Measurements from ENCODE around the gene EMC8.

DNA sequence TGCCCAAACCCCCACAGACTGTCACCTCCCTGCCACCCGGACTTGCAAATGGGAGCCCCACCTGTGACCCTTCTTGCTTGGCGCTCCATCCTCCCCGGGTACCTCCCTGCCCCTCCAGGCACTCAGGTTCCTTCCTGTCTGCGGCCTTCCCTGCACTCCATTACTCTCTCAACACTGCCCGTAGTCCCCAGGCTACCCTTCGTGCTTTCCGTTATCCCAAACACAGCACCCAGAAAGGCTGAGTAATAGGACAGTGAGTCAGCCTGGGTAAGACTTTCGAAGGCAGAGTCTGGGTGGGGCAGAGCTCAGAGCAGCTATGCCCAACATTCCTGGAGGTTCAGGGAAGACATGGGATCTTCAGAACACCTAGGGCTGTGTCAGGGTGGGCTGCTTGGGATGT is 31.8 kb downstream of the EMC8 start:
- TF ChIP-seq CTCF (IDR thresholded peaks at IDR 0.05 in 2 of 3, conservative IDR thresholded peaks at IDR 0.05 in 1 of 3; ENCODE audit: borderline replicate concordance in 1 of 3, insufficient read depth in 1 of 3, low read depth in 2 of 3, low read length in 2 of 3) (no peak), POLR2AphosphoS5 (IDR thresholded peaks at IDR 0.05; ENCODE audit: low read depth, low read length) (no peak), TCF7L2 (IDR thresholded peaks at IDR 0.05; ENCODE audit: borderline replicate concordance, extremely low read depth, insufficient read depth, insufficient read length) (no peak), EZH2 (IDR thresholded peaks at IDR 0.05) (no peak), YY1 (IDR thresholded peaks at IDR 0.05; ENCODE audit: extremely low read depth, insufficient replicate concordance, low read depth, low read length) (peak; percentile 45), ZFX (IDR thresholded peaks at IDR 0.05) (no peak), FOSL1 (IDR thresholded peaks at IDR 0.05; ENCODE audit: low read depth) (peak; percentile 88), POLR2A (IDR thresholded peaks at IDR 0.05; ENCODE audit: borderline replicate concordance, extremely low read depth, insufficient read depth, insufficient read length) (no peak), RAD21 (IDR thresholded peaks at IDR 0.05; ENCODE audit: low read depth) (no peak), CEBPB (IDR thresholded peaks at IDR 0.05; ENCODE audit: low read depth) (no peak), MAX (IDR thresholded peaks at IDR 0.05) (no peak)
- TF ChIP-seq, protein P1, sequence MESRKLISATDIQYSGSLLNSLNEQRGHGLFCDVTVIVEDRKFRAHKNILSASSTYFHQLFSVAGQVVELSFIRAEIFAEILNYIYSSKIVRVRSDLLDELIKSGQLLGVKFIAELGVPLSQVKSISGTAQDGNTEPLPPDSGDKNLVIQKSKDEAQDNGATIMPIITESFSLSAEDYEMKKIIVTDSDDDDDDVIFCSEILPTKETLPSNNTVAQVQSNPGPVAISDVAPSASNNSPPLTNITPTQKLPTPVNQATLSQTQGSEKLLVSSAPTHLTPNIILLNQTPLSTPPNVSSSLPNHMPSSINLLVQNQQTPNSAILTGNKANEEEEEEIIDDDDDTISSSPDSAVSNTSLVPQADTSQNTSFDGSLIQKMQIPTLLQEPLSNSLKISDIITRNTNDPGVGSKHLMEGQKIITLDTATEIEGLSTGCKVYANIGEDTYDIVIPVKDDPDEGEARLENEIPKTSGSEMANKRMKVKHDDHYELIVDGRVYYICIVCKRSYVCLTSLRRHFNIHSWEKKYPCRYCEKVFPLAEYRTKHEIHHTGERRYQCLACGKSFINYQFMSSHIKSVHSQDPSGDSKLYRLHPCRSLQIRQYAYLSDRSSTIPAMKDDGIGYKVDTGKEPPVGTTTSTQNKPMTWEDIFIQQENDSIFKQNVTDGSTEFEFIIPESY (IDR thresholded peaks at IDR 0.05; ENCODE audit: extremely low read depth, insufficient replicate concordance, low read length), result no peak
- TF ChIP-seq, protein P2, sequence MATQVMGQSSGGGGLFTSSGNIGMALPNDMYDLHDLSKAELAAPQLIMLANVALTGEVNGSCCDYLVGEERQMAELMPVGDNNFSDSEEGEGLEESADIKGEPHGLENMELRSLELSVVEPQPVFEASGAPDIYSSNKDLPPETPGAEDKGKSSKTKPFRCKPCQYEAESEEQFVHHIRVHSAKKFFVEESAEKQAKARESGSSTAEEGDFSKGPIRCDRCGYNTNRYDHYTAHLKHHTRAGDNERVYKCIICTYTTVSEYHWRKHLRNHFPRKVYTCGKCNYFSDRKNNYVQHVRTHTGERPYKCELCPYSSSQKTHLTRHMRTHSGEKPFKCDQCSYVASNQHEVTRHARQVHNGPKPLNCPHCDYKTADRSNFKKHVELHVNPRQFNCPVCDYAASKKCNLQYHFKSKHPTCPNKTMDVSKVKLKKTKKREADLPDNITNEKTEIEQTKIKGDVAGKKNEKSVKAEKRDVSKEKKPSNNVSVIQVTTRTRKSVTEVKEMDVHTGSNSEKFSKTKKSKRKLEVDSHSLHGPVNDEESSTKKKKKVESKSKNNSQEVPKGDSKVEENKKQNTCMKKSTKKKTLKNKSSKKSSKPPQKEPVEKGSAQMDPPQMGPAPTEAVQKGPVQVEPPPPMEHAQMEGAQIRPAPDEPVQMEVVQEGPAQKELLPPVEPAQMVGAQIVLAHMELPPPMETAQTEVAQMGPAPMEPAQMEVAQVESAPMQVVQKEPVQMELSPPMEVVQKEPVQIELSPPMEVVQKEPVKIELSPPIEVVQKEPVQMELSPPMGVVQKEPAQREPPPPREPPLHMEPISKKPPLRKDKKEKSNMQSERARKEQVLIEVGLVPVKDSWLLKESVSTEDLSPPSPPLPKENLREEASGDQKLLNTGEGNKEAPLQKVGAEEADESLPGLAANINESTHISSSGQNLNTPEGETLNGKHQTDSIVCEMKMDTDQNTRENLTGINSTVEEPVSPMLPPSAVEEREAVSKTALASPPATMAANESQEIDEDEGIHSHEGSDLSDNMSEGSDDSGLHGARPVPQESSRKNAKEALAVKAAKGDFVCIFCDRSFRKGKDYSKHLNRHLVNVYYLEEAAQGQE (IDR thresholded peaks at IDR 0.05; ENCODE audit: low read depth), result no peak
- TF ChIP-seq, protein P3, sequence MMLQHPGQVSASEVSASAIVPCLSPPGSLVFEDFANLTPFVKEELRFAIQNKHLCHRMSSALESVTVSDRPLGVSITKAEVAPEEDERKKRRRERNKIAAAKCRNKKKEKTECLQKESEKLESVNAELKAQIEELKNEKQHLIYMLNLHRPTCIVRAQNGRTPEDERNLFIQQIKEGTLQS (IDR thresholded peaks at IDR 0.05), result no peak
